Measurements from ENCODE around the gene DENND1A. TPM values are rescaled to one million over a fixed set of nuclear protein-coding genes. Genes with fewer than 3 reads are reported as not detected.

Gene DENND1A
- total and polyA plus RNA-seq, 4 donors, result 13.4 to 30.5 (median 28.3) TPM

DNA sequence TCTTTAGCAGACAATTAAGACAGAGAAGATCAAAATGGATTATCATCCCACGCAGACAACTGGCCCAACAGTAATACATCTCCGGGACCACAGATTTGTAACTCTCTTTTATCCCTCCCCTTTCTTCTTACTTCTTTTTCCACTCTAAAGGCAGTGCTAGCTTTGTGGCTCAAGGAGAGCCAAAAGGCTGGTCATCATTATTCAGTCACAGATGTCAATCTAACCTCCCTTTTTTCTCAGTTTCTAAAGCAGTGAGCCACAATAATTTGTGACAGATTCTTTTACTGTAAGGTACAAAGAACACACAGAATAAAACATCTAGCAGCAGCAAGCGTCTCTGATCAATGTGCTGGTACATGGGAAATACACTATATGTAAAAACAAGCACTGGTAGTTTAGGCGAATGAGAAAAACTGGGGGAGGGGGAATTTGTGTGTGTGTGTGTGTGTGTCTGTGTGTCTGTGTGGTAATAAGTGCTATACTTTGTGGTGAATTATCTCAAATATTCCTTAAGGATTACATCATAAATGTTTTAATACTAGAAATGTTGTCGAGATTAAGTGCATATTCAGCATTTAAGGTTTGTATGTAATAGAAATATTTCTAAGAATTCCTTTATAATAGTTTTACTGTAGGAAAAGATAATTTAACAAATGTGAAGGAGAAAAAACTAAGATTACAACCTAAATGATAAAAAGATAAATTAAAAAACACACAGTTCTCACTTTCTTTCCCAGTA is 140.2 kb downstream of the DENND1A start:
- DNase-seq (ENCODE audit: low read depth in 4 of 6, low spot score in 6 of 6), result peak in 1 of 6 donors; percentile 28
- Histone ChIP-seq H3K27me3 (ENCODE audit: control insufficient read depth, insufficient read depth, low read length) (no peaks in the 10 kb centered on the region), H3K4me1 (ENCODE audit: control insufficient read depth, insufficient read depth, low read length) (no peaks in the 10 kb centered on the region), H3K36me3 (ENCODE audit: control insufficient read depth, insufficient read depth, low read length) (no peaks in the 10 kb centered on the region), H3K27ac (ENCODE audit: low read depth, low read length) (no peak overlapping the region), H3K4me3 (ENCODE audit: low read depth, low read length) (no peak overlapping the region), H3K9me3 (ENCODE audit: control insufficient read depth, insufficient read depth, low read length) (no peaks in the 10 kb centered on the region)
- WGBS (ENCODE audit: insufficient coverage), result 46% methylated on average over 4 of the region's 5 CpGs

DNA sequence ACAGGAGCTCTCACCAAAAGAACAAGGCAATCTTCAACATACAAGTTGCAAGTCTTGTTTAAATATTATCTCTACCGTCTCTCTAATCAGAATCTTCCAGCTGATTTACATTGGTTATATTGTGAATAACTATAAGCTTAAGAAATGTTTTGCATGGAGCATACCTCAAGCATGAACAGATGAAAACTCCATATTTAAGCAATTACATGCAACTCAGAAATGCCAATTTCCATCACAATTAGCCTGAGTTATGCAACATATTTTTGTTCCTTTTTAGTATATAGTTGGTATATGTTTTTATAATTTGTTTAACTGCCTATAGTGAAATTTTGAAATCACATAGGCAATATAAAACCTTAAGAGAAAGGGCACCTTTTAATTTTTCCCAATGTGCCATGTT is 142.5 kb downstream of the DENND1A start:
- H3K36me3 ChIP-seq (ENCODE audit: control insufficient read depth, insufficient read depth, low read length), result no peaks in the 10 kb centered on the region
- no peak for DNase-seq (ENCODE audit: low read depth in 4 of 6, low spot score in 6 of 6)
- WGBS (ENCODE audit: insufficient coverage), result no CpG with 5 or more reads among the region's 1 CpG
- no peaks in the 10 kb centered on the region for H3K4me1 ChIP-seq (ENCODE audit: control insufficient read depth, insufficient read depth, low read length)
- H3K27me3 ChIP-seq (ENCODE audit: control insufficient read depth, insufficient read depth, low read length), result no peaks in the 10 kb centered on the region
- H3K4me3 ChIP-seq (ENCODE audit: low read depth, low read length), result no peak overlapping the region
- H3K27ac ChIP-seq (ENCODE audit: low read depth, low read length), result no peak overlapping the region
- no peaks in the 10 kb centered on the region for H3K9me3 ChIP-seq (ENCODE audit: control insufficient read depth, insufficient read depth, low read length)

DNA sequence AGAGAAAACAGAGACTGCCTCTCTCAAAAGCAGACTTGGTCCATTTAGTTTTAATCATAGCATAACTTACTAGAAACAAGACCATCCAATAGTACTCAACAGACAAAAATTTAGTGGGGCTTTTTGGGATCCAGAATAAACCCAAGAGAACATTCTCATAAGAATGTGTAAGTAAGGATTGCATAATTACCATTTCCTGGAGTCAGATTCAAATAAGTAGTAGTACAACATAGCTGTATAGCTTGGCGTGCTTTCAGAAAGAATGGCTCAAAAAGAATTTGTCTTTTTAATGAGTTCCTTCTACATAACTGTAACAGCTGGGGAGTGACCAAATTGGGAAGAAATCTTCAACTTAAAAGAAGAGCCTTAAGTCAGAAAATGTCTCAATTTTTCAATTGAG is 145.4 kb downstream of the DENND1A start:
- H3K4me3 ChIP-seq (ENCODE audit: low read depth, low read length), result no peak overlapping the region
- H3K27me3 ChIP-seq (ENCODE audit: control insufficient read depth, insufficient read depth, low read length), result no peaks in the 10 kb centered on the region
- no peaks in the 10 kb centered on the region for H3K4me1 ChIP-seq (ENCODE audit: control insufficient read depth, insufficient read depth, low read length)
- no peak for DNase-seq (ENCODE audit: low read depth in 4 of 6, low spot score in 6 of 6)
- no peaks in the 10 kb centered on the region for H3K9me3 ChIP-seq (ENCODE audit: control insufficient read depth, insufficient read depth, low read length)
- no CpG with 5 or more reads among the region's 1 CpG for WGBS (ENCODE audit: insufficient coverage)
- no peak overlapping the region for H3K27ac ChIP-seq (ENCODE audit: low read depth, low read length)
- no peaks in the 10 kb centered on the region for H3K36me3 ChIP-seq (ENCODE audit: control insufficient read depth, insufficient read depth, low read length)

DNA sequence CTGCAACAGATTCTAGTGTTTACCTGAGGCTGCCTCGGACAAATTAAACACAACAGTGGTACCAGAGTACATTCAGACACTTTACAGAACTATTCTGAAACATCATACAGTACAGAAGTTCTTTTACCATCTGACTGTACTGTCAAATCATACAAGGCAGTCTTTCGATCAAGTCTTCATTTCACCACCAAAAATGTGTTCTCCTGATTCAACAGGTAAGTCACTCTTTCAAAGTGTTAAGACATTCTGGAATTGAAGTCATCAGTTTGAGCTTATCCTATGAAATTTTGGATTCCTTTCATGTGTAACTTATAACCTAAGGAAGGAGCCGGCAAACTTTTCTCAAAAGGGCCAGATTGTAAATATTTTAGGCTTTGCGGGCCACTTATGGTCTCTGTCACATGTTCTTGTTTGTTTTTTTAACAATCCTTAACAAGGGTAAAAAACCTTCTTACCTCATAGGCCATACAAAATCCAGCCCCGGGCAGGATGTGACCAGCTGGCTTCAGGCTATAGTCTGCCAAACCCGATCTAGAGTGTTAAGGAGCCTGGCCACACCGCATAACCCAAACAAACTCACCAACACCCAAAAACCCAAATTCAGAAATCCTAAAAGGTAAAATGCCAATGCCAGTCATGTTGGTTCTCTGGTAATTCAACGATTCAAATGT is 151.6 kb downstream of the DENND1A start:
- Histone ChIP-seq H3K27ac (ENCODE audit: low read depth, low read length) (no peak overlapping the region), H3K36me3 (ENCODE audit: control insufficient read depth, insufficient read depth, low read length) (no peaks in the 10 kb centered on the region), H3K9me3 (ENCODE audit: control insufficient read depth, insufficient read depth, low read length) (no peaks in the 10 kb centered on the region), H3K4me3 (ENCODE audit: low read depth, low read length) (no peak overlapping the region), H3K4me1 (ENCODE audit: control insufficient read depth, insufficient read depth, low read length) (no peaks in the 10 kb centered on the region), H3K27me3 (ENCODE audit: control insufficient read depth, insufficient read depth, low read length) (no peaks in the 10 kb centered on the region)
- no peak for DNase-seq (ENCODE audit: low read depth in 4 of 6, low spot score in 6 of 6)
- WGBS (ENCODE audit: insufficient coverage), result 90% methylated on average over 5 of the region's 8 CpGs

DNA sequence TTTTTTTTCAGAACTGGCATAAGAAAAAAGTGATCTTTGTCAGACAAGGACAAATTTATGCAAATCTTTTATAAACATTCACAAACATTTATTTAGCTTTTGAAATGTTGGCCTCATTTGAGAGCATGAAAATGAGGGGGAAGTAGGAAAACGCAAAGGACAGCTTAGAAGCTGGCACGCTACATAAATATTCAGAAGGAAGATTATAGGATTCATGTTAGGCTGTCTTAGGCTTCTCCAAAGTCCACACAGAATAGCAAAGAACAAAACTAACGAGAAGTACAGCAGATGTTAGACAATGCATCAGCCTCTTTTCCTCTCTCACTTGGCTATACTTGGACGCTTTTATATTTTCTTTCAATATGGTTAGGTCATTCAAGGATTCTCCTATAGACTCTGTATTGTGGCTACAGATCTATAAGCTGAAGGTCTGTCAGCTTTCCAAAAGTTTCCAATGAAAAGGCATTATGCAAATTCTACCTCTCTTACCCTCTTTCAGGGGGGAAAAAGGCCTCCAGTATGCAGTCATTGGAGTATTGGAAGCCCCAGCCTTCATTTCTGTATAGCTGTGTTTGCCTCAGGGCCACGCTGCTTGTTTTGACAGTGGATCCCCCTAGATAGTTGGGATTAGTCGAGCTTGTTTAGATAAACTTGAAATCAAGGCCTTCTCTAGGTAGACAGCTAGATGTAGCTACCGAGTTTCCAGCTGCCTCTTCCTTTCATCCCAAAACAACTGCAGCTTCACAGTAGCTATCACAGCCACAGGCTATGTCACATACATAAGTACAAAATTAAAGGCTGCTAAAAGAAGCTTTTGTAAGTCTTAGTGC is 153.0 kb downstream of the DENND1A start:
- no peaks in the 10 kb centered on the region for H3K4me1 ChIP-seq (ENCODE audit: control insufficient read depth, insufficient read depth, low read length)
- WGBS (ENCODE audit: insufficient coverage), result 56% methylated on average over 2 of the region's 7 CpGs
- no peaks in the 10 kb centered on the region for H3K27me3 ChIP-seq (ENCODE audit: control insufficient read depth, insufficient read depth, low read length)
- peak in 2 of 6 donors; percentile 60 to 65 for DNase-seq (ENCODE audit: low read depth in 4 of 6, low spot score in 6 of 6)
- no peak overlapping the region for H3K4me3 ChIP-seq (ENCODE audit: low read depth, low read length)
- no peaks in the 10 kb centered on the region for H3K9me3 ChIP-seq (ENCODE audit: control insufficient read depth, insufficient read depth, low read length)
- no peak overlapping the region for H3K27ac ChIP-seq (ENCODE audit: low read depth, low read length)
- H3K36me3 ChIP-seq (ENCODE audit: control insufficient read depth, insufficient read depth, low read length), result no peaks in the 10 kb centered on the region

DNA sequence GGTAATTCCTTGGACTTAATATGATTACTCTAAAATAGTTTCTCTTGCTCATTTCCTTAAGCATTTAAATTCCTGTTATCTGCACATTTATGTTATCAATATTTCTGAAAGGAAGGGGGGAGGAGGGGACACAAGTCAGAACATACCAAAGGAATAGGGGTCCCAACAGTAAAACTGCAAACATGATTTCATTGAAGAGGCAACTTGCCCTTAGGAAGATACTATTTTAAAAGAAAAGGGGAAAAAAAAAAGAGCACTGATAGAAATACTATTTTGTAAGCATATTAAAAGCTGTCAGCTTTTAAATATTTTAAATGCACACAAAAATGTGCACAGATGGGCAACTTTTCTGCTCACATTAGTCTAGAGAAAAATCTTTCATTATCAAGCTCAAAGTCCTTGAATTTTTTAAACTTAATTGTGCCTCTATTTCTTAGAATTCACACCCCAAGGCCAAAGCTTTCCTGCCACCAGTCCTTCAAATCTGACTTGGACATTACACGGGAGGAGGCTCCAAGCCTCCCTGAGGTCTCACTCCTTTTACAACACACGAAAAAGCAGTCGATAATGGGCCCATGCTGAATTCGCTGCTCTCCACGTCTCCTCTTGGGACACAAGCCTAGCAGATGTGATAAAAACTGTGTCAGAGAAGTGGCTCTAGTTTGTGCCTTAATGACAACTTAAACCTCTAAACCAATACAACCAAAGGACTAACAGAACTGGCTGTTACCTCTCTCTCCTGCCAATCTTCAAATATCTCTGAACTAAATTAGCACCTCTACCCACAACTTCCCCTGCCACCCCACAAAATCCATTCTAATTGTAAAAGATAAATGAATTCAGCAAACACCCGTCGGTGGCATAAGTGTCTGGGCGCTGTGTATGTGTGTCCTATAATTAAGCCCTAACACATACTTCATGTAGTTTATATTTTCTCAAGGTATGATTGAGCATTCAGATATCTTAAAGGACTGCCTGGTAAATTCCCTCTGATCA is 154.3 kb downstream of the DENND1A start:
- H3K9me3 ChIP-seq (ENCODE audit: control insufficient read depth, insufficient read depth, low read length), result no peaks in the 10 kb centered on the region
- no peaks in the 10 kb centered on the region for H3K36me3 ChIP-seq (ENCODE audit: control insufficient read depth, insufficient read depth, low read length)
- no peaks in the 10 kb centered on the region for H3K27me3 ChIP-seq (ENCODE audit: control insufficient read depth, insufficient read depth, low read length)
- H3K4me3 ChIP-seq (ENCODE audit: low read depth, low read length), result no peak overlapping the region
- H3K4me1 ChIP-seq (ENCODE audit: control insufficient read depth, insufficient read depth, low read length), result no peaks in the 10 kb centered on the region
- H3K27ac ChIP-seq (ENCODE audit: low read depth, low read length), result no peak overlapping the region
- DNase-seq (ENCODE audit: low read depth in 4 of 6, low spot score in 6 of 6), result peak in 1 of 6 donors; percentile 46
- WGBS (ENCODE audit: insufficient coverage), result 52% methylated on average over 5 of the region's 8 CpGs

DNA sequence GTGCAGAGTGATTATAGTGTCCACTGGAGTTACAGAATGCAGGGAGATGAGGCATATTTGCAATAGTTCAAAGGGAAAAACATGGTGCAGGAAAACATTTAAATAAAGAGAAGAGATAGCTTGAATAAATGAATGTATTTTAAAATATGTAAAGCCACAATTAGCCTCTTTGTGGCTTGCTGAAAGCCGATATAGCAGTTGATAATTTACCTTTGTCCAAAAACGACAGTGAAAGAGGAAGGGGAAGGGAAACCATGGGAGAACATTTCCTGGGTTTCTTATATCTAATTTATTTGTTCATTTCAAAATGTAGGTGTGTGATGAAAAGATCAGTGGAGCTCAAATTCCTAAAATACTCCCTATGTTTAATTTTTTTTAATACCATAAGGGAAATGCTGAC is 156.1 kb downstream of the DENND1A start:
- peaks cover 3% of the 10 kb centered on the region for H3K4me1 ChIP-seq (ENCODE audit: control insufficient read depth, insufficient read depth, low read length)
- WGBS (ENCODE audit: insufficient coverage), result no CpG with 5 or more reads among the region's 2 CpGs
- H3K27ac ChIP-seq (ENCODE audit: low read depth, low read length), result no peak overlapping the region
- no peaks in the 10 kb centered on the region for H3K9me3 ChIP-seq (ENCODE audit: control insufficient read depth, insufficient read depth, low read length)
- no peaks in the 10 kb centered on the region for H3K27me3 ChIP-seq (ENCODE audit: control insufficient read depth, insufficient read depth, low read length)
- DNase-seq (ENCODE audit: low read depth in 4 of 6, low spot score in 6 of 6), result no peak
- H3K4me3 ChIP-seq (ENCODE audit: low read depth, low read length), result no peak overlapping the region
- H3K36me3 ChIP-seq (ENCODE audit: control insufficient read depth, insufficient read depth, low read length), result no peaks in the 10 kb centered on the region

DNA sequence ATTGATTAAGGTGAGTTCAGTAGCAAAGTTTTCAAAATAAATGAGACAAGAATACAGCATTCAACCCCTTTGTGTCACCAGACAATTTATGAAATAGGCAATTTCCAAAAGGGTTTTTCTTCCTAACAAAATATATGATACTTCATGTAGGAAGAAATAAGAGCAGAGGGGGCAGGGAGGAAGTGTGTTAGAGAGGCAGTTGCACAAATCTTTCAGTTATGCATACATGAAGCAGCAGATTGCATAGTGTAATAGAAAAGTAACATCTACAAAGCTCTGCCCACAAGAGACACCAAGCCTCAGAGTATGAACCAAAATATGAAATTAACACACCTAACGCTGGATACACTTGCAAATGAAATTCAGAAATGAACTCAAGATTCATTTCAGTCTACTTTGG is 157.0 kb downstream of the DENND1A start:
- DNase-seq (ENCODE audit: low read depth in 4 of 6, low spot score in 6 of 6), result no peak
- H3K27ac ChIP-seq (ENCODE audit: low read depth, low read length), result no peak overlapping the region
- H3K36me3 ChIP-seq (ENCODE audit: control insufficient read depth, insufficient read depth, low read length), result no peaks in the 10 kb centered on the region
- H3K9me3 ChIP-seq (ENCODE audit: control insufficient read depth, insufficient read depth, low read length), result no peaks in the 10 kb centered on the region
- H3K4me3 ChIP-seq (ENCODE audit: low read depth, low read length), result no peak overlapping the region
- no peaks in the 10 kb centered on the region for H3K27me3 ChIP-seq (ENCODE audit: control insufficient read depth, insufficient read depth, low read length)
- peaks cover 3% of the 10 kb centered on the region for H3K4me1 ChIP-seq (ENCODE audit: control insufficient read depth, insufficient read depth, low read length)
- WGBS (ENCODE audit: insufficient coverage), result 100% methylated on average over 1 of the region's 1 CpG

DNA sequence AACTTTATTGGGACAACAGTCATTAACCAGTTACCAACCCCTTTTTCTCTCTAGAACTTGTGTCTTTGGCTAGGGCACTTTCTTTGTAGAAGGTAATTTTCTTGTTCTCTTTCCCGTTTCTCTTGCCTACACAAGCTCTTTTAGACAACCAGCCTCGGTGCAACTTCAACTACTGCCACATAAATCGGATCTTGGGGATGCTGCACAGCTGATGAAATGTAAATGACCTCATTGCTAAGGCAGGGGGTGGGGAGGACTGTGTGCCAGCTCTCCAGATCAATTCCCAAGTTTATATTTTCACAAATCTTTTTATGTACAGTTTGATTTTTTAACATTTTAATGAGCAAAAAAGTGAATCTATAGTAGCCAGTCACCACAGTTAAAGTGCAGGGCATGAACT is 157.6 kb downstream of the DENND1A start:
- Histone ChIP-seq H3K4me3 (ENCODE audit: low read depth, low read length) (no peak overlapping the region), H3K4me1 (ENCODE audit: control insufficient read depth, insufficient read depth, low read length) (peaks cover 3% of the 10 kb centered on the region), H3K27ac (ENCODE audit: low read depth, low read length) (no peak overlapping the region), H3K36me3 (ENCODE audit: control insufficient read depth, insufficient read depth, low read length) (no peaks in the 10 kb centered on the region), H3K9me3 (ENCODE audit: control insufficient read depth, insufficient read depth, low read length) (no peaks in the 10 kb centered on the region), H3K27me3 (ENCODE audit: control insufficient read depth, insufficient read depth, low read length) (no peaks in the 10 kb centered on the region)
- no CpG with 5 or more reads among the region's 3 CpGs for WGBS (ENCODE audit: insufficient coverage)
- DNase-seq (ENCODE audit: low read depth in 4 of 6, low spot score in 6 of 6), result peak in 1 of 6 donors; percentile 39

All from spinal cord (tissue), 10 donors.